MCF 10A (cell line): ENCODE measurements around the gene ABO. TPM values are rescaled to one million over a fixed set of nuclear protein-coding genes. Genes with fewer than 3 reads are reported as not detected.
"Not testable (repeated sequence)": the region's sequence is repeated elsewhere in the genome, so short reads cannot be mapped to it uniquely, and the experiment has no call there.

Experiments used
- BruUV-seq: library from RNA; stranded (reverse); fragments of 400-500 nt; replicated peaks from 2 replicates; lab custom pipeline; 2021; lab: Mats Ljungman, UMichigan
- CTCF ChIA-PET: fragments of 300-600 bp; sonication (Branson Sonifier 250); formaldehyde crosslinking; extraction: SDS; loops from one replicate; lab custom pipeline; 2021; ENCODE audit warnings: antibody characterized with exemption, inconsistent platforms; lab: Yijun Ruan, JAX
- POLR2A ChIA-PET: fragments of 300-600, 350-650 bp; sonication (Branson Sonifier 250); formaldehyde crosslinking; extraction: SDS; loops from one replicate; lab custom pipeline; 2020; ENCODE audit warnings: antibody characterized with exemption, inconsistent platforms; lab: Yijun Ruan, JAX
- DNase-seq: peaks from one replicate; pipeline ENCODE4 v3.0.0-alpha.2; 2018; ENCODE audit not compliant: unreplicated experiment
- H3K27ac Mint-ChIP-seq: one replicate; pipeline ENCODE4 v1.8.0; 2022; ENCODE audit warnings: mild to moderate bottlenecking, low read depth, mixed read lengths; ENCODE audit not compliant: unreplicated experiment
- H3K27me3 Mint-ChIP-seq: one replicate; pipeline ENCODE4 v1.8.0; 2022; ENCODE audit warnings: mixed read lengths; ENCODE audit not compliant: insufficient read depth, unreplicated experiment
- H3K36me3 Mint-ChIP-seq: one replicate; pipeline ENCODE4 v1.8.0; 2022; ENCODE audit warnings: mild to moderate bottlenecking, moderate library complexity, mixed read lengths; ENCODE audit not compliant: insufficient read depth, unreplicated experiment
- H3K4me1 Mint-ChIP-seq: one replicate; pipeline ENCODE4 v1.8.0; 2022; ENCODE audit warnings: mixed read lengths; ENCODE audit not compliant: insufficient read depth, unreplicated experiment
- H3K4me3 Mint-ChIP-seq: one replicate; pipeline ENCODE4 v1.8.0; 2022; ENCODE audit warnings: mild to moderate bottlenecking, moderate library complexity, mixed read lengths; ENCODE audit not compliant: unreplicated experiment
- H3K9me3 Mint-ChIP-seq: one replicate; pipeline ENCODE4 v1.8.0; 2022; ENCODE audit warnings: mixed read lengths; ENCODE audit not compliant: unreplicated experiment
- intact Hi-C: fragments of 100-400 bp; cut with micrococcal nuclease; formaldehyde crosslinking; loops from 2 replicates; pipeline ENCODE4 v1.14.1; 2022
- total RNA-seq: library from RNA; stranded (reverse); gene quantifications from 2 replicates; pipeline ENCODE4 v1.2.3, GENCODE V29; 2022
- TF ChIP-seq, protein P1 (sequence below): fragments of 200-600 bp; IDR thresholded peaks from one replicate; pipeline ENCODE4 v1.8.0; 2022; ENCODE audit warnings: antibody characterized with exemption, mild to moderate bottlenecking; ENCODE audit not compliant: unreplicated experiment

Gene ABO
- total RNA-seq, 1 experiment from 2014 or later: not detected

DNA sequence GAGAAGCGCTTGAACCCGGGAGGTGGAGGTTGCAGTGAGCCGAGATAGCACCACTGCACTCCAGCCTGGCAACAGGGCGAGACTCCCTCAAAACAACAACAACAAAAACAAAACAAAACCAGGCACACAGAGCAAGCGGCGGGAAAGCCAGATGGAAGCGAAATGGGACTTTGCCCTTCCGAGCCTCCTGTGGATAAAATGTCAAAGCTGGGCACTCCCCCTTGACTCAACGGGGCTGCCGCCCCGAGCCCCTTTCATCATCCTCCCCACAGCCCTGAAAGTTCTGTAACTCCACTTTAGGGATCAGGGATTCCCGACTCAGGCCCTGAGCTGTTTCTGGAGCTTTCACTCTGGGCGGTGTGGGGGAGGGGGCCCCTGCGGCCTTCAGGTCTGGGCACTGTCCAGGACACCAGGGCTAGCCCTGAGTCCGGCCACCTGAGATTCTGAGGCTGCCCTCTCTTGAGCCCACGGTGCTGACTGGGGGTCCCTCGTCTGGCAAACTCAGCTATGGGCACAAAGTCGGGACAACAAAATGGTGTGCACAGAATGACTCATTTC, 35.4 kb downstream of the ABO start:
- POLR2A ChIA-PET: no interaction called here

DNA sequence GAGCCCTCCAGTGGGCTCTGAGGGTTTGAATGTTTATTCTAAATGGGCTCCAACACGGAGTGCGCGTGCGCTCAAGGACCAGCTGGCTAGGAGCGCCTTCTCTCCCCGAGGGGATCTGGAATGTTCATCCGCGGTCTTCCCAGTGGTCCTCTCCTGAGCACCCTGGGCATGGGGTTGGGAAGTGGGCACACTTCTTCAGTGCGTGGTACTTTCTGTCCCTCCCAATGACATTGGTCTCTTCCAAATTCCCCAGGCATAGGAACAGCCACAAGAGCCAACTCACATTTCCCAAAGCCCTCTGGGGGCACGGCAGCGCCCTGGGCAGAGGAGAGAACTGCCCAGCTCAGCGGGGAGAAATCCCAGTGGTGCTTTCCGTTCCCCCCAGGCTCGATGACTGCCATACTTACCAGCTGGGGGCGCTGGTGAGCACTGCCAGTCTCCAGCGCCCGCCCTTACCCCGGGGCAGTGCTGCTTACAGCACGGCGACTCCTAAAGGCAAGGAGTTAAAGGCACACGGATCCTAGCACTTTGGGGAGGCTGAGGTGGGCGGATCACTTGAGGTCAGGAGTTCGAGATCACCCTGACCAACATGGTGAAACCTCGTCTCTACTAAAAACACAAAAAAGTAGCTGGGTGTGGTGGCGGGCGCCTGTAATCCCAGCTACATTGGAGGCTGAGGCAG, 36.0 kb downstream of the ABO start:
- H3K4me3 Mint-ChIP-seq: no peak overlapping the region
- no peaks in the 10 kb centered on the region for H3K9me3 Mint-ChIP-seq
- peak; percentile 56 for DNase-seq
- peaks cover 15% of the 10 kb centered on the region for H3K27me3 Mint-ChIP-seq
- H3K27ac Mint-ChIP-seq: no peak overlapping the region
- no TSS peak for BruUV-seq
- H3K36me3 Mint-ChIP-seq: no peaks in the 10 kb centered on the region
- intact Hi-C loops: no loop called here
- ChIA-PET CTCF (interaction anchor here (0.6 to 1.1 kb wide), 2 partner anchors 18 to 58 kb away, joined by 3 read pairs; no protein-coding TSS in a partner anchor), POLR2A (no interaction called here)
- H3K4me1 Mint-ChIP-seq: no peaks in the 10 kb centered on the region
- TF ChIP-seq, protein P1, sequence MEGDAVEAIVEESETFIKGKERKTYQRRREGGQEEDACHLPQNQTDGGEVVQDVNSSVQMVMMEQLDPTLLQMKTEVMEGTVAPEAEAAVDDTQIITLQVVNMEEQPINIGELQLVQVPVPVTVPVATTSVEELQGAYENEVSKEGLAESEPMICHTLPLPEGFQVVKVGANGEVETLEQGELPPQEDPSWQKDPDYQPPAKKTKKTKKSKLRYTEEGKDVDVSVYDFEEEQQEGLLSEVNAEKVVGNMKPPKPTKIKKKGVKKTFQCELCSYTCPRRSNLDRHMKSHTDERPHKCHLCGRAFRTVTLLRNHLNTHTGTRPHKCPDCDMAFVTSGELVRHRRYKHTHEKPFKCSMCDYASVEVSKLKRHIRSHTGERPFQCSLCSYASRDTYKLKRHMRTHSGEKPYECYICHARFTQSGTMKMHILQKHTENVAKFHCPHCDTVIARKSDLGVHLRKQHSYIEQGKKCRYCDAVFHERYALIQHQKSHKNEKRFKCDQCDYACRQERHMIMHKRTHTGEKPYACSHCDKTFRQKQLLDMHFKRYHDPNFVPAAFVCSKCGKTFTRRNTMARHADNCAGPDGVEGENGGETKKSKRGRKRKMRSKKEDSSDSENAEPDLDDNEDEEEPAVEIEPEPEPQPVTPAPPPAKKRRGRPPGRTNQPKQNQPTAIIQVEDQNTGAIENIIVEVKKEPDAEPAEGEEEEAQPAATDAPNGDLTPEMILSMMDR: peak; percentile 44

More for the DNA sequence above, 35.4 kb downstream of the ABO start:
- Mint-ChIP-seq H3K9me3 (no peaks in the 10 kb centered on the region), H3K4me1 (no peaks in the 10 kb centered on the region), H3K27ac (no peak overlapping the region), H3K27me3 (peaks cover 15% of the 10 kb centered on the region), H3K4me3 (no peak overlapping the region), H3K36me3 (no peaks in the 10 kb centered on the region)
- DNase-seq: no peak
- TF ChIP-seq, protein P1: no peak
- BruUV-seq: no TSS peak
- intact Hi-C loops: no loop called here
- CTCF ChIA-PET: interaction anchor here (0.7 to 1.1 kb wide), 2 partner anchors 59 to 631 kb away, joined by 3 read pairs; no protein-coding TSS in a partner anchor

DNA sequence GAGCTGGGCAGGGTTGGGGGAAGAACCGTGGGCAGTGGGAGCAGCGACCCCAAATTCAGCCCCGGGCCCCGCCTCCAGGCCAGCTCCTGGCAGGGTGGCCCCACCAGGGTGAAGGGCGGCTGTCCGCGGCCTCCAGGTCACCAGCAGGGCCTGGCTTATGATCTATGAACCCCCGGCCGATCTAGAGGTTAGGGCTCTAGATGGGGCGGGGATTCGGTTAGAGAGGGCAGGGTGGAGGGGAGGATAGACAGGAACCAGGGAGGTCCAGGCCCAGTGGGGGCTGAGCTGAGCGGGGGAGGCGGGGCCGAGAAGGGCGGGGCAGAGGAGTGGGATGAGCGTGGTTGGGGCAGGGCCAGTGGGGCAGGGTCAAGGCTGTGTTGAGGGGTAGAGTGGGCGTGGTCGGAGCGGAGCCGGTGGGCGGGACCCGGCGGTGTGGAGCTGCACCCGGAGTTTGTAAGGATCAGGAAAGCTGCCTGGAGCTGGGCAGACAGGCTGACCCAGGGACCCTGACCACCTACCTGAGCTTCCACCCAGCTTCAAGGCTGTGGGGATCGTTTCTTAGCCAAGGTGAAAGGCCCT, 36.6 kb downstream of the ABO start:
- CTCF ChIA-PET: interaction anchor here (0.6 kb wide), 1 partner anchor 17 kb away, joined by 3 read pairs; no protein-coding TSS in a partner anchor
- POLR2A ChIA-PET: no interaction called here
- Mint-ChIP-seq H3K4me1 (no peaks in the 10 kb centered on the region), H3K9me3 (no peaks in the 10 kb centered on the region), H3K27ac (no peak overlapping the region), H3K4me3 (no peak overlapping the region), H3K36me3 (no peaks in the 10 kb centered on the region), H3K27me3 (peaks cover 15% of the 10 kb centered on the region)
- TF ChIP-seq, protein P1: no peak
- no peak for DNase-seq
- intact Hi-C loops: no loop called here
- BruUV-seq: no TSS peak

GRCh38 chr9:133237035-133237731, 37.8 kb downstream of the ABO start:
- CTCF ChIA-PET: no interaction called here
- no peaks in the 10 kb centered on the region for H3K9me3 Mint-ChIP-seq
- TF ChIP-seq, protein P1: no peak
- peaks cover 15% of the 10 kb centered on the region for H3K27me3 Mint-ChIP-seq
- no peak overlapping the region for H3K4me3 Mint-ChIP-seq
- no peak overlapping the region for H3K27ac Mint-ChIP-seq
- H3K36me3 Mint-ChIP-seq: no peaks in the 10 kb centered on the region
- POLR2A ChIA-PET: no interaction called here
- peak; percentile 16 for DNase-seq
- intact Hi-C loops: no loop called here
- BruUV-seq: no TSS peak
- no peaks in the 10 kb centered on the region for H3K4me1 Mint-ChIP-seq

DNA sequence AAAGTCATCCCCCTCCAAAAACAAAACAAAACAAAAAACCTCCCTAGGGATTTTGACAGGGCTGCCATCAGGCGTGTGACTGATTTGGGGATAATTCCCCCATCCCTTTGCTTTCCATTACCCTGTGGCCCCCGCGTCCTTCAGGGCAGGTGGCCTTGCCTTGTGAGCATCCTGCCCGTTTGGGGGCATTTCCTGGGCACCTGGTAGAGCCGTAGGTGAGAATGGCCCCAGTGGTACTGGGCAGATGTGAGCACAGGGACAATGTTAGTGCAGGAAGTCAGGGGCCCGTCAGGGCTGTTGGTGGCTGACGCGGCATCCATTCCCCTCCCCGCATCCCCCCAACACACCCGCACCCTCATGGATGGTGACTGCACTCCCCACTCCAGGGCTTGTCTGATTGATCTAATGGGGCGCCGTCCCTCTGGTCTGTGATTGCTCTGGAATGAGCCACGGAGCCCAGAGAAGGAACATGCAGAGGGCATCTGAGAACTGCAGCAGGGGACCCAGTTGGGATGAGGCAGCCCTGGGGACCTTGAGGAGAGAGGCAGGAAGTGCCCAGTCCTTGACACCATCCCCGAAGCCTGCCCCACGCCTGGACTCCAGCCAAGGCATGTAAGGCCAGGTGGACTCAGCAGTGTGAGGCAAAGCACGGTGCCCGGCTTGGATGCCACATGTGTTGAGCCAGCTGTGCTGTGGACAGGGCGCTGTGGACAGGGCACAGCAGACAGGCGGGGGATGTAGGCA, 38.5 kb downstream of the ABO start:
- BruUV-seq, H3K27ac Mint-ChIP-seq, POLR2A ChIA-PET, DNase-seq, H3K4me3 Mint-ChIP-seq, CTCF ChIA-PET, H3K4me1 Mint-ChIP-seq, H3K36me3 Mint-ChIP-seq, intact Hi-C loops, H3K9me3 Mint-ChIP-seq: not testable (repeated sequence)
- H3K27me3 Mint-ChIP-seq: peaks cover 17% of the 10 kb centered on the region
